ENCODE measurements around the gene TAP1. TPM values are rescaled to one million over a fixed set of nuclear protein-coding genes. Genes with fewer than 3 reads are reported as not detected.

Gene TAP1
- total and polyA plus RNA-seq, 4 donors: 32.6 to 181 (median 57.8) TPM

DNA sequence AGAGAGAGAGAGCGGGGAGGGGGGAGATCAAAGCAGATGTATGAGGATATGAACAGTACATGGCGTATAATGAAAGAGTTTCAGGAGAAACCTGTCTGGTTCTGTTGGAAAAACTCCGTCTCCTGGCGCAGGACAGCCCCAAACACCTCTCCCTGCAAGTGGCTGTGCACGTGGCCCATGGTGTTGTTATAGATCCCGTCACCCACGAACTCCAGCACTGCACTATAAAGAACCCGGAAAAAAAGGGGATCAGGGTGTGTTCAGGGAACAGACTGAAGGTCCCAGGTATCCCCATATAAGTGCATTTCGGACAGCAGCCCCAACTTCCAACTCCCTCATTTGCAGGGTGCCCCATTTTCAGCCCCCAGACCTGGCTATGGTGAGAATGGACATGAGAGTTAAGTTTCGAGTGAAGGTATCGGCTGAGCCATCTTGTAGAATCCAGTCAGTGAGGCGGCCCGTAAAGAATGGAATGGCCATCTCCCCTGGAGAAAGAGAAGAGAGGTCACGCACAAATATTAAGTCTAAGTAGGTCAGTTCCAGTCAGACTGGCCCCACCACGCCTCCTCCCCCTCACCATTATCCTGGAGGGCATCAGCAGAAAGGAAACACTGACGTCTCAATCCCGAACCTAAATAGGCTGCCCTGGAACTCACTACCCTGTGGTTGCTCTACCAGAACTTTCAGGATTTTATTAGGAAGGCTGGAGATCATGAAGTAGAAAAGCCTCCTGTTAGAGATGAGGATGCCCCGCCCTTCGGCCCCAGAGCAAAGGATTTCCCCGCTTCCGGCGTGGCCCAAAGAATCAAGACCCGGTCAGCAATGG, 1.3 kb downstream of the TAP1 start:
- Histone ChIP-seq H3K9me3 (ENCODE audit: control insufficient read depth in 4 of 4, insufficient read depth in 3 of 4, low read length in 3 of 4) (no peaks in the 10 kb centered on the region), H3K27me3 (ENCODE audit: control insufficient read depth in 3 of 3, insufficient read depth in 3 of 3, low read length in 2 of 3) (peaks cover 0 to 19% (median 0%) of the 10 kb centered on the region in 3 donors), H3K36me3 (ENCODE audit: control insufficient read depth in 4 of 4, insufficient read depth in 4 of 4, low read length in 4 of 4) (peaks cover 7 to 39% (median 22%) of the 10 kb centered on the region in 4 donors), H3K4me1 (ENCODE audit: control insufficient read depth in 5 of 5, insufficient read depth in 5 of 5, low read length in 5 of 5) (peaks cover 0 to 20% (median 4%) of the 10 kb centered on the region in 5 donors), H3K27ac (ENCODE audit: low read depth in 1 of 2, low read length in 1 of 2) (peak overlapping the region; percentile 97 to 99), H3K4me3 (peak overlapping the region; percentile 92), H3K9ac (ENCODE audit: insufficient read depth in 1 of 2, low read length in 2 of 2) (peak overlapping the region in 1 of 2 donors; percentile 92)
- TF ChIP-seq, protein P1, sequence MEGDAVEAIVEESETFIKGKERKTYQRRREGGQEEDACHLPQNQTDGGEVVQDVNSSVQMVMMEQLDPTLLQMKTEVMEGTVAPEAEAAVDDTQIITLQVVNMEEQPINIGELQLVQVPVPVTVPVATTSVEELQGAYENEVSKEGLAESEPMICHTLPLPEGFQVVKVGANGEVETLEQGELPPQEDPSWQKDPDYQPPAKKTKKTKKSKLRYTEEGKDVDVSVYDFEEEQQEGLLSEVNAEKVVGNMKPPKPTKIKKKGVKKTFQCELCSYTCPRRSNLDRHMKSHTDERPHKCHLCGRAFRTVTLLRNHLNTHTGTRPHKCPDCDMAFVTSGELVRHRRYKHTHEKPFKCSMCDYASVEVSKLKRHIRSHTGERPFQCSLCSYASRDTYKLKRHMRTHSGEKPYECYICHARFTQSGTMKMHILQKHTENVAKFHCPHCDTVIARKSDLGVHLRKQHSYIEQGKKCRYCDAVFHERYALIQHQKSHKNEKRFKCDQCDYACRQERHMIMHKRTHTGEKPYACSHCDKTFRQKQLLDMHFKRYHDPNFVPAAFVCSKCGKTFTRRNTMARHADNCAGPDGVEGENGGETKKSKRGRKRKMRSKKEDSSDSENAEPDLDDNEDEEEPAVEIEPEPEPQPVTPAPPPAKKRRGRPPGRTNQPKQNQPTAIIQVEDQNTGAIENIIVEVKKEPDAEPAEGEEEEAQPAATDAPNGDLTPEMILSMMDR (IDR thresholded peaks at IDR 0.05; ENCODE audit: control extremely low read depth, extremely low read depth): no peak
- DNase-seq: peak in 1 of 3 donors; percentile 12
- ATAC-seq (ENCODE audit: insufficient read depth, low FRiP score): no peak
- 40 to 52% methylated on average over 23 of the region's 23 CpGs for WGBS, 2 donors

DNA sequence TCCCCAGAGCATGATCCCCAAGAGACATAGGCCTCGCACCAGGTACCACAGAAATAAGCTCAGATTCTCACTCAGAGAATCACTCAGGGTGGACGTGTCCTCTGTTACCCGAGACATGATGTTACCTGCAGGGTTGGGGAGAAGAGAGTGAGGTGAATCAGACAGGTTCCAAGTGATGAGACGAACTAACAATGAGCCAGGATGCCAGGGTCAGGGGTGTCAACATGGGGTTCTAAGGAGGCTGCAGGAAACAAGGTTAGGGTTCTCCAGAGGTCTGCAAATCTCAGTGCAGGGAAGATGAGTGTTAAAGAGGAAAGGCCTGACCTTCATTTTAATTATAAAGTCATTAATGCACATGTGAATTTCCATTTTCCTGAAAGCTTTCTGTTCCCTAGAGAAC, 2.5 kb downstream of the TAP1 start:
- TF ChIP-seq, protein P1 (IDR thresholded peaks at IDR 0.05; ENCODE audit: control extremely low read depth, extremely low read depth): no peak
- Histone ChIP-seq H3K4me3 (no peak overlapping the region), H3K4me1 (ENCODE audit: control insufficient read depth in 5 of 5, insufficient read depth in 5 of 5, low read length in 5 of 5) (peaks cover 0 to 20% (median 4%) of the 10 kb centered on the region in 5 donors), H3K36me3 (ENCODE audit: control insufficient read depth in 4 of 4, insufficient read depth in 4 of 4, low read length in 4 of 4) (peaks cover 7 to 46% (median 22%) of the 10 kb centered on the region in 4 donors), H3K27me3 (ENCODE audit: control insufficient read depth in 3 of 3, insufficient read depth in 3 of 3, low read length in 2 of 3) (peaks cover 0 to 10% (median 0%) of the 10 kb centered on the region in 3 donors), H3K9ac (ENCODE audit: insufficient read depth in 1 of 2, low read length in 2 of 2) (no peak overlapping the region), H3K9me3 (ENCODE audit: control insufficient read depth in 4 of 4, insufficient read depth in 3 of 4, low read length in 3 of 4) (no peaks in the 10 kb centered on the region), H3K27ac (ENCODE audit: low read depth in 1 of 2, low read length in 1 of 2) (peak overlapping the region in 1 of 2 donors; percentile 32)
- WGBS, 2 donors: 87 to 91% methylated on average over 4 of the region's 4 CpGs
- no peak for ATAC-seq (ENCODE audit: insufficient read depth, low FRiP score)
- no peak for DNase-seq

DNA sequence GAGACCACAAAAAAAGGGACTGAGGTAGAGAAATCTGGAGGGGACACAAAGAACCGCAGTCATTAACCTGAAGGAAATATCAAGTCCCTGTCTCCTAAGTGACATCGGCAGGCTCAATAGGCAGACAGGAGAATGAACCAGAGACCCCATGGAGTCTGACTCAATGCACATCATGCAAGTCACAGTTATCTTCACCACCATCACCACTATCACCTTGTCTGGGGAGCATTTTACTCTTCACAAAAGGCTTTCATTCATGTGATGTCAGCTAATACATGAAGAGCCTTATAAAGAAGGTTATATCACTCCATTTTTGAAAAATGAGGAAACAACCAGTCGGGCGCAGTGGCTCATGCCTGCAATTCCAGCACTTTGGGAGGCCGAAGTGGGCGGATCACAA, 4.4 kb downstream of the TAP1 start:
- 78% methylated on average over 6 of the region's 6 CpGs for WGBS, 2 donors
- H3K36me3 ChIP-seq (ENCODE audit: control insufficient read depth in 4 of 4, insufficient read depth in 4 of 4, low read length in 4 of 4): peaks cover 7 to 51% (median 22%) of the 10 kb centered on the region in 4 donors

More for the DNA sequence above, 4.4 kb downstream of the TAP1 start:
- TF ChIP-seq, protein P1 (IDR thresholded peaks at IDR 0.05; ENCODE audit: control extremely low read depth, extremely low read depth): no peak
- no peak for DNase-seq
- Histone ChIP-seq H3K9me3 (ENCODE audit: control insufficient read depth in 4 of 4, insufficient read depth in 3 of 4, low read length in 3 of 4) (no peaks in the 10 kb centered on the region), H3K27ac (ENCODE audit: low read depth in 1 of 2, low read length in 1 of 2) (no peak overlapping the region), H3K9ac (ENCODE audit: insufficient read depth in 1 of 2, low read length in 2 of 2) (no peak overlapping the region), H3K27me3 (ENCODE audit: control insufficient read depth in 3 of 3, insufficient read depth in 3 of 3, low read length in 2 of 3) (no peaks in the 10 kb centered on the region), H3K4me1 (ENCODE audit: control insufficient read depth in 5 of 5, insufficient read depth in 5 of 5, low read length in 5 of 5) (peaks cover 0 to 18% (median 4%) of the 10 kb centered on the region in 5 donors), H3K4me3 (no peak overlapping the region)
- ATAC-seq (ENCODE audit: insufficient read depth, low FRiP score): no peak

All from lung (tissue), 12 donors.